GM12878 (cell line): ENCODE measurements around the gene SFTPB. TPM values are rescaled to one million over a fixed set of nuclear protein-coding genes. Genes with fewer than 3 reads are reported as not detected.

Experiments used
- ATAC-seq: fragments of 200-7000 bp; cut with Tn5 transposase; 3 replicates; pipeline ENCODE4 v1.9.1; 2020; ENCODE audit warnings: mild to moderate bottlenecking, moderate library complexity
- BruUV-seq: library from RNA; stranded (reverse); fragments of 400-500 nt; replicated peaks from 2 replicates; lab custom pipeline; 2021; lab: Mats Ljungman, UMichigan
- CTCF ChIA-PET: fragments of 300-600 bp; sonication (Branson Sonifier 250); formaldehyde crosslinking; extraction: SDS; loops from one replicate; lab custom pipeline; 2021; ENCODE audit warnings: inconsistent platforms; lab: Yijun Ruan, JAX
- POLR2A ChIA-PET: fragments of 350-600 bp; formaldehyde crosslinking; extraction: SDS; loops from one replicate; lab custom pipeline; 2021; ENCODE audit warnings: inconsistent platforms; lab: Charles Lee
- RAD21 ChIA-PET: fragments of 300-600 bp; sonication (Branson Sonifier 250); formaldehyde crosslinking; loops from one replicate; lab custom pipeline; 2023; ENCODE audit warnings: antibody characterized with exemption; ENCODE audit not compliant: unreplicated experiment; lab: Charles Lee
- SMC1A ChIA-PET: fragments of 300-600 bp; sonication (Branson Sonifier 250); formaldehyde crosslinking; loops from one replicate; lab custom pipeline; 2023; ENCODE audit not compliant: unreplicated experiment, uncharacterized antibody; lab: Charles Lee
- DNase-seq: peaks from one replicate; pipeline ENCODE4 v3.0.0-alpha.2; 2011; ENCODE audit warnings: low read depth, low spot score
- FAIRE-seq: peaks from 3 replicates; lab custom pipeline; 2011; peaks lifted over from hg19 to GRCh38; lab: Jason Lieb, UNC
- H2AFZ ChIP-seq: 2 replicates; pipeline ENCODE4 v1.6.0; 2011; ENCODE audit warnings: low read depth, low read length, control low read depth; ENCODE audit not compliant: control insufficient read depth
- H3K27ac ChIP-seq: 2 replicates; pipeline ENCODE4 v1.5.1; 2011; ENCODE audit warnings: control low read depth; ENCODE audit not compliant: control insufficient read depth, insufficient read depth
- H3K27me3 ChIP-seq, 2 experiments: replicated peaks in 1 of 2; 2 replicates each; pipeline versions ENCODE4 v1.6.0 to v1.6.1; 2011; ENCODE audit warnings: low read length in 1 of 2; ENCODE audit not compliant: control insufficient read depth in 2 of 2, insufficient read depth in 2 of 2
- H3K36me3 ChIP-seq, 2 experiments: 2 replicates each; pipeline ENCODE4 v1.5.1; 2011; ENCODE audit warnings: low read length in 1 of 2; ENCODE audit not compliant: control insufficient read depth in 2 of 2, insufficient read depth in 2 of 2
- H3K4me1 ChIP-seq: 2 replicates; pipeline ENCODE4 v1.6.1; 2011; ENCODE audit warnings: mild to moderate bottlenecking, low read length, moderate library complexity, mixed read lengths; ENCODE audit not compliant: control insufficient read depth, insufficient read depth
- H3K4me2 ChIP-seq: 2 replicates; pipeline ENCODE4 v1.6.0; 2011; ENCODE audit warnings: control low read depth; ENCODE audit not compliant: control insufficient read depth, insufficient read depth
- H3K4me3 ChIP-seq: fragments of 200-600 bp; sonication (generic); 2 replicates; pipeline ENCODE4 v1.5.1; 2016
- H3K79me2 ChIP-seq: 2 replicates; pipeline ENCODE4 v1.6.0; 2011; ENCODE audit warnings: low read length; ENCODE audit not compliant: control insufficient read depth, insufficient read depth
- H3K9ac ChIP-seq: 2 replicates; pipeline ENCODE4 v1.8.0; 2011; ENCODE audit warnings: low read length, control low read depth, mixed read lengths; ENCODE audit not compliant: control insufficient read depth, insufficient read depth
- H3K9me3 ChIP-seq: replicated peaks from 3 replicates; pipeline ENCODE4 v1.5.1; 2011; ENCODE audit warnings: mild to moderate bottlenecking, low read length; ENCODE audit not compliant: control insufficient read depth, insufficient read depth
- H4K20me1 ChIP-seq: 2 replicates; pipeline ENCODE4 v1.6.0; 2011; ENCODE audit not compliant: control insufficient read depth, insufficient read depth
- ATF7 ChIP-seq: fragments of 450-650 bp; IDR thresholded peaks from 2 replicates; pipeline ENCODE4 v1.6.1; 2016; ENCODE audit warnings: low read depth, mild to moderate bottlenecking
- EGR1 ChIP-seq, 2 experiments: IDR thresholded peaks; 1 replicate in 1 of 2; 2 replicates in 1 of 2; pipeline ENCODE4 v1.6.1; 2011 to 2012; ENCODE audit warnings: low read depth in 2 of 2, low read length in 2 of 2, borderline replicate concordance in 1 of 2, mild to moderate bottlenecking in 1 of 2, moderate library complexity in 1 of 2
- ETV6 ChIP-seq, 2 experiments: fragments of 450-650 bp in 1 of 2; IDR thresholded peaks in 1 of 2; conservative IDR thresholded peaks in 1 of 2; 2 replicates each; pipeline ENCODE4 v1.6.1; 2014; ENCODE audit warnings: antibody characterized with exemption in 1 of 2, borderline replicate concordance in 1 of 2, low read depth in 1 of 2, mild to moderate bottlenecking in 1 of 2, moderate library complexity in 1 of 2
- IRF4 ChIP-seq: IDR thresholded peaks from 2 replicates; pipeline ENCODE4 v1.6.1; 2011; ENCODE audit warnings: low read depth, low read length
- ZNF274 ChIP-seq: IDR thresholded peaks from one replicate; pipeline ENCODE4 v1.8.0; 2011; ENCODE audit not compliant: insufficient read length, insufficient read depth
- WGBS: methylation state at CpG from one replicate; pipeline ENCODE4 v1.1.6; 2016; ENCODE audit warnings: low lambda C conversion rate; ENCODE audit not compliant: insufficient replicate concordance, insufficient coverage; ENCODE audit errors: missing lambda C conversion rate; 5-methylcytosine and 5-hydroxymethylcytosine counted together
- in situ Hi-C: fragments of 300-500 bp; cut with MboI; formaldehyde crosslinking; loops from 9 replicates; pipeline ENCODE4 v1.14.3; 2018; ENCODE audit warnings: mixed read lengths
- intact Hi-C: fragments of 100-400 bp; cut with micrococcal nuclease; formaldehyde crosslinking; loops from one replicate; pipeline ENCODE4 v1.14.2; 2022; ENCODE audit not compliant: unreplicated experiment
- polyA plus RNA-seq, 11 experiments: library from polyadenylated mRNA; depleted of rRNA in 4 of 11; unstranded in 6 of 11; stranded (reverse) in 5 of 11; fragments of >200 nt; fragmentation: Nextera tagmentation in 4 of 11; fragmentation: Illumina TruSeq in 1 of 11; extraction: Ambion mirVana in 4 of 11; extraction: Trizol in 1 of 11; gene quantifications; 1 replicate in 1 of 11; 2 replicates in 10 of 11; pipeline versions ENCODE4 v1.2.1 to v1.2.3, GENCODE V29; 2011 to 2016; ENCODE audit warnings: inconsistent platforms in 2 of 11, missing spikeins in 2 of 11, low read depth in 1 of 11
- total RNA-seq, 4 experiments: library from RNA; depleted of rRNA in 3 of 4; stranded (reverse); fragments of >200 nt in 3 of 4; fragmentation: Illumina TruSeq in 1 of 4; extraction: Trizol in 1 of 4; gene quantifications; 2 replicates each; pipeline versions ENCODE4 v1.2.1 to v1.2.3, GENCODE V29; 2013 to 2021
- TF ChIP-seq, protein P1 (sequence below): IDR thresholded peaks from 2 replicates; pipeline ENCODE4 v1.6.1; 2012; ENCODE audit warnings: low read length, inconsistent platforms

The SFTPB gene
- total and polyA plus RNA-seq, 10 of the 15 experiments (the other 5 are each of a cell fraction or from before 2014, with no cell fraction given) = 0.02 to 5.3 TPM; not detected in 8

DNA sequence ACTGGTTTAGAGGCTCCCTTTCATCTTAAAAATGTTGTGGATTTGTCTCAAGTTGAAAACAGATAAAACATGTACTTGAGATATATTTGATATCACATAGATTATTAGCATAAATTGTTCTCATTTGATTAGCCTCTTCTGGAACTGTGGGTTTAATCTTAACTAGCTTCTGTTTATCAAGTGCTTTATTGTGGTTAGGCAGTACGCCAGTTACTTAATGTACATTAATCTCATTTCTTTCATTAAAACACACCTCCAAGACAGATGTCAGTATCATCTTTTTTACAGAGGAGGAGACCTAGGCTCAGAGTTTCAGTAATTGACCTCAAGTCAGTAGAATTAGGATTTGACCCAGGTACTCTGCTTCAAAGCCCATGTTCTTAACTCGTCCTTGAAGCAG, 21.8 kb downstream of the SFTPB start:
- ATAC-seq (no peak), FAIRE-seq (no peak), DNase-seq (no peak)
- H3K79me2 ChIP-seq = no peaks in the 10 kb centered on the region
- peaks cover 18% of the 10 kb centered on the region for H3K4me1 ChIP-seq
- CTCF ChIA-PET = interaction anchor here (1.0 to 2.0 kb wide), 3 partner anchors 9 to 226 kb away, joined by 3 to 7 read pairs (median 6); no protein-coding TSS in a partner anchor
- H3K36me3 ChIP-seq = peaks cover 29 to 41% of the 10 kb centered on the region in 2 experiments
- in situ Hi-C loops = no loop called here
- WGBS = 95% methylated on average over 2 of the region's 2 CpGs
- TF ChIP-seq IRF4 = no peak
- TF ChIP-seq ETV6 (conservative IDR thresholded peaks at IDR 0.05 in 1 of 2, IDR thresholded peaks at IDR 0.05 in 1 of 2; ENCODE audit: borderline replicate concordance in 1 of 2, low read depth in 1 of 2) = no peak
- TF ChIP-seq ATF7 = no peak
- TF ChIP-seq, protein P1, sequence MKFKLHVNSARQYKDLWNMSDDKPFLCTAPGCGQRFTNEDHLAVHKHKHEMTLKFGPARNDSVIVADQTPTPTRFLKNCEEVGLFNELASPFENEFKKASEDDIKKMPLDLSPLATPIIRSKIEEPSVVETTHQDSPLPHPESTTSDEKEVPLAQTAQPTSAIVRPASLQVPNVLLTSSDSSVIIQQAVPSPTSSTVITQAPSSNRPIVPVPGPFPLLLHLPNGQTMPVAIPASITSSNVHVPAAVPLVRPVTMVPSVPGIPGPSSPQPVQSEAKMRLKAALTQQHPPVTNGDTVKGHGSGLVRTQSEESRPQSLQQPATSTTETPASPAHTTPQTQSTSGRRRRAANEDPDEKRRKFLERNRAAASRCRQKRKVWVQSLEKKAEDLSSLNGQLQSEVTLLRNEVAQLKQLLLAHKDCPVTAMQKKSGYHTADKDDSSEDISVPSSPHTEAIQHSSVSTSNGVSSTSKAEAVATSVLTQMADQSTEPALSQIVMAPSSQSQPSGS = no peak
- TF ChIP-seq ZNF274 = no peak
- no peak for TF ChIP-seq EGR1 (IDR thresholded peaks at IDR 0.05; ENCODE audit: borderline replicate concordance in 1 of 2, low read depth in 2 of 2, low read length in 2 of 2)
- SMC1A ChIA-PET = interaction anchor here (0.9 kb wide), 1 partner anchor 23 kb away, joined by 3 read pairs; no protein-coding TSS in a partner anchor
- no peak overlapping the region for H3K4me3 ChIP-seq
- BruUV-seq = no TSS peak
- H3K9ac ChIP-seq = no peak overlapping the region
- RAD21 ChIA-PET = no interaction called here
- no peaks in the 10 kb centered on the region for H3K27me3 ChIP-seq
- intact Hi-C loops = no loop called here
- H4K20me1 ChIP-seq = no peaks in the 10 kb centered on the region
- no peaks in the 10 kb centered on the region for H3K9me3 ChIP-seq
- no peak overlapping the region for H3K4me2 ChIP-seq
- no peak overlapping the region for H3K27ac ChIP-seq
- H2AFZ ChIP-seq = no peak overlapping the region
- POLR2A ChIA-PET = no interaction called here
